Heart right ventricle (tissue), 16 donors: ENCODE results near the gene TUBB4B. TPM values are rescaled to one million over a fixed set of nuclear protein-coding genes. Genes with fewer than 3 reads are reported as not detected.
A peak's percentile ranks its signal among the peaks of the same experiment; 100 is the strongest.

Source experiments
- ATAC-seq, 8 donors: fragments of 200-7000 bp; cut with Tn5 transposase; one replicate each; pipeline ENCODE4 v1.9.1; 2020; ENCODE audit warnings: mild to moderate bottlenecking in 8 of 8, moderate library complexity in 8 of 8, moderate number of reproducible peaks in 1 of 8
- DNase-seq, 2 donors: peaks; one replicate each; pipeline ENCODE4 v3.0.0-alpha.2; 2020
- H3K27ac ChIP-seq, 10 donors: fragments of 200-600 bp; sonication (generic) in 2 of 10; one replicate each; pipeline versions ENCODE4 v1.5.0 to v1.8.0; 2020 to 2022; ENCODE audit warnings: mild to moderate bottlenecking in 3 of 10
- H3K27me3 ChIP-seq, 7 donors: fragments of 200-600 bp; one replicate each; pipeline ENCODE4 v1.8.0; 2021 to 2022; ENCODE audit warnings: mild to moderate bottlenecking in 2 of 7
- H3K36me3 ChIP-seq, 9 donors: fragments of 200-600 bp; sonication (generic) in 1 of 9; one replicate each; pipeline versions ENCODE4 v1.5.0 to v1.8.0; 2020 to 2022; ENCODE audit warnings: mild to moderate bottlenecking in 2 of 9
- H3K4me1 ChIP-seq, 9 donors: fragments of 200-600 bp; sonication (generic) in 1 of 9; one replicate each; pipeline versions ENCODE4 v1.5.0 to v1.8.0; 2020 to 2022; ENCODE audit warnings: mild to moderate bottlenecking in 4 of 9
- H3K4me3 ChIP-seq, 10 donors: fragments of 200-600 bp; sonication (generic) in 2 of 10; one replicate each; pipeline versions ENCODE4 v1.5.0 to v1.8.0; 2020 to 2022; ENCODE audit warnings: mild to moderate bottlenecking in 7 of 10, moderate library complexity in 2 of 10
- H3K9me3 ChIP-seq, 11 donors: fragments of 200-600 bp in 10 of 11; sonication (generic) in 2 of 11; one replicate each; pipeline versions ENCODE4 v1.5.0 to v1.8.0; 2013 to 2022; ENCODE audit warnings: mild to moderate bottlenecking in 2 of 11, control low read depth in 1 of 11, moderate library complexity in 1 of 11
- WGBS, 2 donors: extraction: QIAGEN DNeasy Blood & Tissue Kit; methylation state at CpG; one replicate each; pipeline ENCODE4 v1.1.7; 2013; ENCODE audit warnings: inconsistent platforms in 1 of 2; 5-methylcytosine and 5-hydroxymethylcytosine counted together
- intact Hi-C, 10 donors: fragments of 100-400 bp; cut with DNase I; formaldehyde crosslinking; loops; one replicate each; pipeline versions ENCODE4 v1.11.1 to v1.14.2; 2022
- polyA plus RNA-seq, 2 donors: library from polyadenylated mRNA; stranded (reverse); fragments of 200-250 nt; gene quantifications; one replicate each; pipeline ENCODE4 v1.2.3, GENCODE V29; 2013
- total RNA-seq, 10 donors: library from RNA; stranded (reverse); fragmentation: NEBNext Ultra II Directional in 3 of 10; extraction: Animal tissue kit (Norgen Biotek cat#: 25700) in 3 of 10; gene quantifications; one replicate each; pipeline versions ENCODE4 v1.2.1 to v1.2.4, GENCODE V29; 2021 to 2023
- TF ChIP-seq, protein P1 (sequence below), 9 donors: fragments of 200-600 bp; sonication (generic) in 2 of 9; IDR thresholded peaks; one replicate each; pipeline versions ENCODE4 v1.5.0 to v1.8.0; 2021 to 2022; ENCODE audit warnings: antibody characterized with exemption in 9 of 9, mild to moderate bottlenecking in 5 of 9, moderate library complexity in 1 of 9
- donor health status: Arrhythmogenic right ventricular cardiomyopathy.
- donor health status: ischemic (EF 13 %, LVEDD 7.1; RV severe dilation, severe dysfunction).
- donor health status: healthy with polysubstance abuse.
- donor health status: DM: no; HTN: yes; CAD: no.
- donor health status: DM: no; HTN: no; CAD: no.
- donor health status: ischemic (EF 25% LVEDD 6.9; RV normal size, moderate dysfunction).
- donor health status: ischemic (EF 25% LVEDD 5.7; RV mildly dilated, moderate dysfunction).
- donor health status: healthy.
- donor health status: DM: yes; HTN: yes; CAD: no.
- donor health status: Ischemic cardiomyopathy.
- donor health status: ischemic (EF 35%, LVEDD 5.7; RV mildly dilated, moderate dysfunction).
- donor health status: nonischemic (EF 11% LVEDD 7.7; RV severe dilation, severe dysfunction).
- donor health status: DM: yes; HTN: yes; CAD: no.
- donor health status: PGD.
- donor health status: ischemic (EF 29% LVEDD 5.4; RV normal size, mild dysfunction).
- donor health status: nonischemic (EF 23%, LVEDD 6.1; RV moderate dilation, normal function).

TUBB4B gene
- total and polyA plus RNA-seq, 12 donors = 211 to 992 (median 355) TPM

DNA sequence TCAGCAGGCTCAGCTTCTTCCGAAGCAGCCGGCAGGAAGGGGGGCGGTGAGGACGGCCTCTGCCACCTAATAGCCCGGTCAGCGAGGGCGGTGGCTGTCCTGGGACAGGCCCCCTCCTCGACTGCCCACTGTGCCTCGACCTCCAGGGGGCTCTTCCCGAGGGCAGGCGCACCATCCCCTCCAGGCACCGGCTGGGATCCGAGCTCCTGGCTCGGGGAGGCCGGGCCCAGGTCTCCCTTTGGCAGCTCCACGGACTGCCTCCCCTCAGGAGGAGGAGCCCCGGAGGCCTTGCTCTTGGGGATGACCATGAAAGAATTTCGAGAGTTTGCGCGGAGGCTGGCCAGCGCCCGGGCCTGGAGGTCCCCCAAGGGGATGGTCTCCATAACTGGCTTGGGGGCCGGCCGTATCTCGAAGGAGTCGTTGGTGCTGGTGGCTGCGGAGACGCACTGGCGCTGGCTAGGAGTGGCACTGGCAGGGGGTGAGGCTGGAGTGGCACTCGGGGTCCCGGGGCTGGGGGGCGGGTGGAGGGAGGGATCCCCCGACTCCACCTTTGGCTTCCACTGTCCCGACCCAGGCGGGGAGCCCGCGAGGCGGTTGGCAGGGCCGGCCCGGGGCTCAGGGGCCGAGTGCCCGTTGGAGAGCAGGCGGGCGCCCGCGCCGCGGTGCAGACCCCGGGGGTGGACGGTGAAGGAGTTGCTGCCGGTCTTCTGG lies 41.5 kb upstream of the TUBB4B start:
- ATAC-seq (no peak), DNase-seq (no peak)
- intact Hi-C loops = loop anchor here in 1 of 10 donors (2.0 to 5.0 kb wide), 2 partner anchors 23 to 533 kb away; partner anchors contain the start of gene RNF208
- TF ChIP-seq, protein P1, sequence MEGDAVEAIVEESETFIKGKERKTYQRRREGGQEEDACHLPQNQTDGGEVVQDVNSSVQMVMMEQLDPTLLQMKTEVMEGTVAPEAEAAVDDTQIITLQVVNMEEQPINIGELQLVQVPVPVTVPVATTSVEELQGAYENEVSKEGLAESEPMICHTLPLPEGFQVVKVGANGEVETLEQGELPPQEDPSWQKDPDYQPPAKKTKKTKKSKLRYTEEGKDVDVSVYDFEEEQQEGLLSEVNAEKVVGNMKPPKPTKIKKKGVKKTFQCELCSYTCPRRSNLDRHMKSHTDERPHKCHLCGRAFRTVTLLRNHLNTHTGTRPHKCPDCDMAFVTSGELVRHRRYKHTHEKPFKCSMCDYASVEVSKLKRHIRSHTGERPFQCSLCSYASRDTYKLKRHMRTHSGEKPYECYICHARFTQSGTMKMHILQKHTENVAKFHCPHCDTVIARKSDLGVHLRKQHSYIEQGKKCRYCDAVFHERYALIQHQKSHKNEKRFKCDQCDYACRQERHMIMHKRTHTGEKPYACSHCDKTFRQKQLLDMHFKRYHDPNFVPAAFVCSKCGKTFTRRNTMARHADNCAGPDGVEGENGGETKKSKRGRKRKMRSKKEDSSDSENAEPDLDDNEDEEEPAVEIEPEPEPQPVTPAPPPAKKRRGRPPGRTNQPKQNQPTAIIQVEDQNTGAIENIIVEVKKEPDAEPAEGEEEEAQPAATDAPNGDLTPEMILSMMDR (IDR thresholded peaks at IDR 0.05) = no peak
- Histone ChIP-seq H3K27ac (peak overlapping the region in 7 of 10 donors; percentile 1 to 69 (median 44)), H3K4me3 (peak overlapping the region; percentile 32 to 84 (median 62)), H3K36me3 (no peaks in the 10 kb centered on the region), H3K4me1 (peaks cover 53 to 90% (median 79%) of the 10 kb centered on the region in 9 donors), H3K27me3 (no peaks in the 10 kb centered on the region), H3K9me3 (no peaks in the 10 kb centered on the region)
- 5% methylated on average over 37 to 51 of the region's 51 CpGs for WGBS, 2 donors

DNA sequence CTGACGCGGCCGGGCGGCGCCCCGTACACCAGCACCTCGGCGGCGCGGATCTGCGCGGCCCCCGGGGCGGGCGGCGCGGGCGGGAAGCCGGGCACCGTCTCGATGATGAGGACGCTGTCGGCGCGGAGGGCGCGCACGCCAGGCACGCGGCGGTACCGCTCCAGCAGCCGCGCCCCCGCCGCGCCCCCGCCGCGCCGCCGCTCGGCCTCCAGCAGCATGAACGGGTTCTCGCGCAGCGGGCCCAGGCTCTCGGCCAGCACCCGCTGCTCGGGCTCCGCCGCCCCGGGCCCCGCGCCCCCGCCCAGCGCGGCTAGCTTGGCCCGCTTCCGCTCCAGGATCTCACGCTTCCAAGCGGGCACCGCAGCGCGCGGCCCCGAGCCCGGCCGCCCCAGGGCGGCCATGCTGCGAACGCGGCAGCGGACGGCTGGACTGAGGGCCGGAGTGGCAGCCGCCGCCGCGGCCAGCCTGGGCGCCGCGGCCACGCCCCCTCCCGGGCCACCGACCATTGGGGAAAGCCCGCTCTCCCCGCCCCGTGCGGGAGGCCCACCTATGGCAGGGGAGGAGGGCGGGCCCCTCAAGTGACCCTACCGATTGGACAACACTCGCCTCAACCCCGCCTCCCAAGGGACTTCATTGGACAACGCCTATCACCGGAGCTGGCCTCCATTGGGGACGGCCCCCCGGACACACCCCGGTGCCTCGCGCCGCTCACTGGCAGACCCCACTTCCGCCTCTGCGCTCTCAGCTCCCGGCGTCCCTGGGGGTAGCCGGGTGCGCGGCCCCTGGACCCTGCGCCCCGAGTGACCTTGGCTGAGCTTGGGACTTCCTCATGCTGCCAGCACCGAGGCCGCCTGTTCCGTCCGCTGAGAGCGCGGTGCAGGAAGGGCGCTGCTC lies 40.5 kb upstream of the TUBB4B start, which contains the start of gene TPRN:
TSS of gene TPRN (minus strand) at position 431 of the 894 bp plus-strand sequence. CDS start at position 401, 30 bp downstream.
- Histone ChIP-seq H3K27ac (peak within 1 kb of the TSS; percentile 48 to 96 (median 90)), H3K9me3 (no peaks in the 10 kb centered on the region), H3K4me1 (peaks cover 50 to 86% (median 76%) of the 10 kb centered on the region in 9 donors), H3K36me3 (no peaks in the 10 kb centered on the region), H3K27me3 (no peaks in the 10 kb centered on the region), H3K4me3 (peak within 1 kb of the TSS; percentile 42 to 84 (median 72))
- intact Hi-C loops = loop anchor here in 1 of 10 donors (2.0 kb wide), 1 partner anchor 22 kb away; the partner anchor contains the start of gene RNF208
- TF ChIP-seq, protein P1 (IDR thresholded peaks at IDR 0.05) = no peak
- DNase-seq (peak; percentile 99 to 100), ATAC-seq (peak; percentile 95 to 99 (median 98))
- 0 to 1% methylated on average over 86 to 118 of the region's 118 CpGs for WGBS, 2 donors

DNA sequence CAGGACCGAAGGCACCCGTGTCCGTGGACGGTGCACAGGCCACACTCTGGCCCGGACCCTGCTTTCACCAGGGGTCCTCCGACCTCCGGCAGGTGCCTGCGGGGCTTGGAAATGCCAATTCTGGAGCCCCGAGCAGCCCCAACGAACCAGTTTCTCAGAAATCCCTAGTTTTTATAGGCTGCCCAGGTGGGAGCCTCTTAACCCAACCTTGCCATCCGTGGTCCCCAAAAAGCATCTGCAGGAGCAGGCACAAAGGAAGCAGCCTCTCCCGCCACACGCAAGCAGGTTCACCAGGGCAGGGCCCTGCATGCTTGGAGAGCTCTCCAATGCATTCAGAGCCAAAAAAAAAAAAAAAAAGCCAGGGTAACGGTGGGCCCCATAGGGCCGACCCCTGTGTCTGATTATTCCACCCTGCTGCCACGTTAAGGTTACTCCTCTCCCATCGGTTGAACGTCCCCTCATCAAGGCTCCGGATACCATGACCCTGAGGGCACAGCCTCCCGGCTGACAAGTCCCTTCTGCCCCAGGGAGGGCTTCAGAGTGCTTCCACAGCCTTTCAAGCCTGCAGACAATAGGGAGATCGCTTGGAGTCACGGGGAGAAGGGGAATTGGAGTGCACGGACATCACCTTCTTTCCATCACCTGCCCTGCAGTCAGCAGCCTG lies 39.8 kb upstream of the TUBB4B start:
- intact Hi-C loops = loop anchor here in 1 of 10 donors (2.0 kb wide), 1 partner anchor 21 kb away; the partner anchor contains the start of gene RNF208
- TF ChIP-seq, protein P1 (IDR thresholded peaks at IDR 0.05) = no peak
- Histone ChIP-seq H3K9me3 (no peaks in the 10 kb centered on the region), H3K27me3 (no peaks in the 10 kb centered on the region), H3K27ac (peak overlapping the region; percentile 33 to 96 (median 90)), H3K4me3 (peak overlapping the region; percentile 42 to 84 (median 72)), H3K4me1 (peaks cover 46 to 83% (median 74%) of the 10 kb centered on the region in 9 donors), H3K36me3 (no peaks in the 10 kb centered on the region)
- no peak for ATAC-seq
- no peak for DNase-seq
- WGBS, 2 donors = 11% methylated on average over 23 of the region's 23 CpGs
